ENCODE data around the gene STK38L. TPM values are rescaled to one million over a fixed set of nuclear protein-coding genes. Genes with fewer than 3 reads are reported as not detected.

The STK38L gene
- total RNA-seq, 1 donor from 2014 or later, result 115 TPM

- no peaks in the 10 kb centered on the region for H3K79me2 ChIP-seq (ENCODE audit: insufficient read depth, low read length)
- no peak overlapping the region for H3K27ac ChIP-seq (ENCODE audit: low read depth, low read length)
- H4K20me1 ChIP-seq (ENCODE audit: insufficient read depth, low read length), result no peaks in the 10 kb centered on the region
- no peak overlapping the region for H3K4me2 ChIP-seq (ENCODE audit: low read length)
- H2AFZ ChIP-seq (ENCODE audit: low read depth, low read length), result no peak overlapping the region
- TF ChIP-seq CTCF (IDR thresholded peaks at IDR 0.05; ENCODE audit: insufficient read depth, low read depth, low read length), result no peak
- no peak for TF ChIP-seq EZH2 (IDR thresholded peaks at IDR 0.05; ENCODE audit: insufficient read depth, low read length)
- H3K27me3 ChIP-seq (ENCODE audit: insufficient read depth, low read length), result no peaks in the 10 kb centered on the region
- Mint-ChIP-seq H3K27me3 (ENCODE audit: low read depth, unreplicated experiment) (no peaks in the 10 kb centered on the region), H3K4me1 (ENCODE audit: low read depth, unreplicated experiment) (peaks cover 4% of the 10 kb centered on the region), H3K27ac (ENCODE audit: unreplicated experiment) (no peak overlapping the region), H3K36me3 (ENCODE audit: low read depth, unreplicated experiment) (no peaks in the 10 kb centered on the region), H3K4me3 (ENCODE audit: unreplicated experiment) (no peak overlapping the region), H3K9me3 (ENCODE audit: unreplicated experiment) (peaks cover 4% of the 10 kb centered on the region)
- H3K36me3 ChIP-seq (ENCODE audit: insufficient read depth, low read length), result no peaks in the 10 kb centered on the region
- FAIRE-seq (no peak), DNase-seq (ENCODE audit: low read depth) (no peak)
- no peaks in the 10 kb centered on the region for H3K4me1 ChIP-seq (ENCODE audit: insufficient read depth, low read length)
- no peaks in the 10 kb centered on the region for H3K9me3 ChIP-seq (ENCODE audit: insufficient read depth, low read depth, low read length)
- no peak overlapping the region for H3K4me3 ChIP-seq (ENCODE audit: insufficient read depth, low read depth, low read length)
- no peak overlapping the region for H3K9ac ChIP-seq (ENCODE audit: low read length)
Observed at GRCh38 chr12:27233814-27234213, 10.3 kb upstream of the STK38L start.

- Histone ChIP-seq H4K20me1 (ENCODE audit: insufficient read depth, low read length) (no peaks in the 10 kb centered on the region), H3K4me1 (ENCODE audit: insufficient read depth, low read length) (no peaks in the 10 kb centered on the region), H3K27ac (ENCODE audit: low read depth, low read length) (no peak overlapping the region), H2AFZ (ENCODE audit: low read depth, low read length) (no peak overlapping the region), H3K36me3 (ENCODE audit: insufficient read depth, low read length) (no peaks in the 10 kb centered on the region), H3K27me3 (ENCODE audit: insufficient read depth, low read length) (no peaks in the 10 kb centered on the region), H3K4me2 (ENCODE audit: low read length) (no peak overlapping the region), H3K9ac (ENCODE audit: low read length) (no peak overlapping the region), H3K79me2 (ENCODE audit: insufficient read depth, low read length) (no peaks in the 10 kb centered on the region), H3K9me3 (ENCODE audit: insufficient read depth, low read depth, low read length) (no peaks in the 10 kb centered on the region), H3K4me3 (ENCODE audit: insufficient read depth, low read depth, low read length) (no peak overlapping the region)
- H3K36me3 Mint-ChIP-seq (ENCODE audit: low read depth, unreplicated experiment), result no peaks in the 10 kb centered on the region
- H3K27me3 Mint-ChIP-seq (ENCODE audit: low read depth, unreplicated experiment), result no peaks in the 10 kb centered on the region
- H3K27ac Mint-ChIP-seq (ENCODE audit: unreplicated experiment), result no peak overlapping the region
- TF ChIP-seq CTCF (IDR thresholded peaks at IDR 0.05; ENCODE audit: insufficient read depth, low read depth, low read length) (no peak), EZH2 (IDR thresholded peaks at IDR 0.05; ENCODE audit: insufficient read depth, low read length) (no peak)
- H3K9me3 Mint-ChIP-seq (ENCODE audit: unreplicated experiment), result peaks cover 4% of the 10 kb centered on the region
- peaks cover 4% of the 10 kb centered on the region for H3K4me1 Mint-ChIP-seq (ENCODE audit: low read depth, unreplicated experiment)
- no peak for DNase-seq (ENCODE audit: low read depth)
- H3K4me3 Mint-ChIP-seq (ENCODE audit: unreplicated experiment), result no peak overlapping the region
- FAIRE-seq, result no peak
Observed at GRCh38 chr12:27236498-27236897, 7.6 kb upstream of the STK38L start.

GRCh38 chr12:27237790-27238771, 6.0 kb upstream of the STK38L start:
- FAIRE-seq (no peak), DNase-seq (ENCODE audit: low read depth) (no peak)
- Mint-ChIP-seq H3K4me3 (ENCODE audit: unreplicated experiment) (no peak overlapping the region), H3K4me1 (ENCODE audit: low read depth, unreplicated experiment) (peaks cover 4% of the 10 kb centered on the region), H3K36me3 (ENCODE audit: low read depth, unreplicated experiment) (no peaks in the 10 kb centered on the region), H3K27me3 (ENCODE audit: low read depth, unreplicated experiment) (no peaks in the 10 kb centered on the region), H3K9me3 (ENCODE audit: unreplicated experiment) (peaks cover under 1% of the 10 kb centered on the region), H3K27ac (ENCODE audit: unreplicated experiment) (peak overlapping the region; percentile 38)
- no peak overlapping the region for H3K9ac ChIP-seq (ENCODE audit: low read length)
- H3K4me3 ChIP-seq (ENCODE audit: insufficient read depth, low read depth, low read length), result no peak overlapping the region
- H3K9me3 ChIP-seq (ENCODE audit: insufficient read depth, low read depth, low read length), result no peaks in the 10 kb centered on the region
- no peaks in the 10 kb centered on the region for H3K4me1 ChIP-seq (ENCODE audit: insufficient read depth, low read length)
- TF ChIP-seq CTCF (IDR thresholded peaks at IDR 0.05; ENCODE audit: insufficient read depth, low read depth, low read length) (no peak), EZH2 (IDR thresholded peaks at IDR 0.05; ENCODE audit: insufficient read depth, low read length) (no peak)
- peak overlapping the region; percentile 20 for H2AFZ ChIP-seq (ENCODE audit: low read depth, low read length)
- H4K20me1 ChIP-seq (ENCODE audit: insufficient read depth, low read length), result no peaks in the 10 kb centered on the region
- H3K36me3 ChIP-seq (ENCODE audit: insufficient read depth, low read length), result no peaks in the 10 kb centered on the region
- H3K27me3 ChIP-seq (ENCODE audit: insufficient read depth, low read length), result no peaks in the 10 kb centered on the region
- no peaks in the 10 kb centered on the region for H3K79me2 ChIP-seq (ENCODE audit: insufficient read depth, low read length)
- no peak overlapping the region for H3K27ac ChIP-seq (ENCODE audit: low read depth, low read length)
- no peak overlapping the region for H3K4me2 ChIP-seq (ENCODE audit: low read length)

Data from astrocyte (in vitro differentiated cells and primary cell).